GM18508 (cell line): ENCODE data around the gene TFG.

Experiments
- ATAC-seq: cut with Tn5 transposase; IDR thresholded peaks from one replicate; pipeline ENCODE4 v1.9.1; 2021; ENCODE audit warnings: moderate number of reproducible peaks; ENCODE audit not compliant: insufficient read depth, unreplicated experiment

Gene TFG

DNA sequence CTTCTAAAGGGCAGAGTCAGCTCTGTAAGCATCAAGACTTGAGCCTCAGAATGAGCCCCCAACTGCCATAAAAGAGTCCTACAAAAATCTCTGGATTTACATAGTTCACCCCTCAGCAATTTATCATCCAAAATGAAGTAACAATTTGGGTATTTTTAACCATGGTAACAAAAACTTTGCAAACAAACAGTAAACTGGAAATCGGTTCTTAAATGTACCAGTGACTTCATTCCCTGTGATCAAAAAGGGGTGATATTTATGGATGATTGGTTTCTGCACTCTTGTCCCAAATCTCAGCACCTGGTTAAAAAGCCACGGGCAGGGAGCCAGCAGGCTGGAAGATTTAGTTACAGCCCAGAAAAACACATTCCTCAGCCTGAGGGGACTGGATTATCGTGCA is 73.6 kb downstream of the TFG start:
- ATAC-seq, result no peak

DNA sequence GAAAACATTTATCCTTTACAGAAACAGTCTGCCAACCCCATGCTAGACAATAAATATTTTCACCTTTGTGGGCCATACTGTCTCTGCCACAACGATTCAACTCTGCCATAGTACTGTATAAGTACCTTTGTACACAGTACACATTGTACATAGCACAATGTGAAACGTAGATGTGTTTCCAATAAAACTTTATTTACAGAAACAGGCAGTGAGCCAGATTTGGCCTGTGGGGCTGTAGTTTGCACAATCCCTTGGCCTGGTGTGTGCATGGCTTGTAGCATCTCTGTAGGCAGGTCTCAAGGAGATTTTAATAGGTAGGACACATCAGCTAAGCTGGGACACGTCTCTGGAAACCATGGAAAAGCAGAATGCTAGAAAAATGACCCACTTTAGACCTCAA is 74.3 kb downstream of the TFG start:
- no peak for ATAC-seq

- no peak for ATAC-seq
These were observed 80.3 kb downstream of the TFG start for GRCh38 chr3:100789579-100789978.

GRCh38 chr3:100796556-100796955 is 87.3 kb downstream of the TFG start:
- ATAC-seq, result no peak

DNA sequence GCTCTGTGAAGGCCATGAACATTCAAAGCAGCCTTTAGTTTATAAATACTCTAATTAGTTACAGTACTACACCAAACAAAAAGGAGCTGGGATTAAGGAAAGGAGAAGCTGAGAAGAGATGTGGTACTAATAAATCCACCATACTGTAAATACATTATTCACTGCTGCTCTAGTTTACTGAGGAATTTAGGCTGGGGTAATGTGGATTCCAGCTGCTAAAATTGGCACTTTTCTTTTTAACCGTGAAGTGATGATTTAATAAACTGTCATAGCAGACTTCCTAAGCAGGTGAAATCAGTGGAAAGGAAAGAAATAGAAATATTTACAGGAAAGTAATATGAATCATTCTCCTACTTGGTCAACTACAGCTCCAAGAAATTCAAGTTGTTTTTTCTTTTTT is 88.7 kb downstream of the TFG start:
- ATAC-seq, result no peak
